Activated CD4-positive, alpha-beta T cell treated with anti-CD3 and anti-CD28 coated beads, Interleukin-2, Interleukin-6, amounts not matched to agents 100 ng/mL and 50 ng/mL, durations not matched to agents 16 hours and 8 hours (primary cell): Measurements from ENCODE around the gene DPH2.

Experiments
- DNase-seq: peaks from one replicate; pipeline ENCODE4 v3.0.0-alpha.2; 2020

DPH2 gene

DNA sequence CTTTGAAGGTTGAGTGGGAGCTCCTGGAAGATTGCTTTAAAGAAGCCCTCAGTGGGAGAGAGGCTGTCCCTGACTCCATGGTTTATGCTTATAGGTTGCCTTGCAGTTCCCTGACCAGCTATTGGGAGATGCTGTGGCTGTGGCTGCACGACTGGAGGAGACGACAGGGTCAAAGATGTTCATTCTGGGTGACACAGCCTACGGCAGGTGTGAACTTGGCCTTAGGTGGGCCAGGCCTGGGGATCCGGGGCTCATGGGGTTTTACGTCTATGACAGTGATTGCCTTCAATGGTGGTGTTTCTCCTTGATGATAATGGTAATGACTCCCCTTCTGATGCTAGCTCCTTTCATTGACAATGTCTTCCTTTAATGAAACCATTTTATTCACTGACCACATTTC lies 692 bp downstream of the DPH2 start:
- DNase-seq: no peak

- DNase-seq: no peak
Observed at GRCh38 chr1:43970911-43971310, 1.1 kb downstream of the DPH2 start.

DNA sequence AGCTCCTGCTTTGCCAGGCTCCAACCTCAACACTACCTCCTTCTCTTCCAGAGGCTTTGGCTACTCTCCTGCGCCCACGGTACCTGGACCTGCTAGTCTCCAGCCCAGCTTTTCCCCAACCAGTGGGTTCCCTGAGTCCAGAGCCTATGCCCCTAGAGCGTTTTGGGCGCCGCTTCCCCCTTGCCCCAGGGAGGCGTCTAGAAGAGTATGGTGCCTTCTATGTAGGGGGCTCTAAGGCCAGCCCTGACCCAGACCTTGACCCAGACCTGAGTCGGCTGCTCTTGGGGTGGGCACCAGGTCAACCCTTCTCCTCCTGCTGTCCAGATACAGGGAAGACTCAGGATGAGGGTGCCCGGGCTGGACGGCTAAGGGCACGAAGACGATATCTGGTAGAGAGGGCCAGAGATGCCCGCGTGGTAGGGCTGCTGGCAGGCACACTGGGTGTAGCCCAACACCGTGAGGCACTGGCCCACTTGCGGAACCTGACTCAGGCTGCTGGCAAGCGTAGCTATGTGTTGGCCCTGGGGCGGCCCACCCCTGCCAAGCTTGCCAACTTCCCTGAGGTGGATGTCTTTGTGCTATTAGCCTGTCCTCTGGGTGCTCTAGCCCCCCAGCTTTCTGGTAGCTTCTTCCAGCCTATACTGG lies 1.6 kb downstream of the DPH2 start:
- DNase-seq: no peak

DNA sequence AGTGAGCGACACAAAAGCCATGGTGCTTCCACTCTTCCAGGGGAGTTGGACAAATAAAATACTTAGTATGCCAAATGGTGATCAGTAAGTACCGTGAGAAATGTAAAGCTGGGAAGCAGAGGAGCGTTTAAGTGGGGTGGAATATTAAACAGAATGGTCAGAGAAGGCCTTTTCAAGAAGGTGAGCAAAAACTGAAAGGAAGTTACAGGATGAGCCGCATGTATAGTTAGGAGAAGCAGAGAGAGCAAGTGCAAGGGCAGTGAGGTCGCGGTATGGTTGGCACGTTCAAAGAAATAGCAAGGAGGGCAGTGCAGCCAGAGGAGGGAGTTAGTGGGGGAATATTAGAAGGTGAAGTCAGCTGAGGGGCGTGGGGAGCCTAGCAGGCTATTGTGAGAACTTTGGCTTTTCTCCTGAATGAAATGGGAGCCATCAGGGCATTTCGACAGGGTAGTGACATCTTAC lies 4.2 kb downstream of the DPH2 start:
- no peak for DNase-seq

- peak; percentile 96 for DNase-seq
Observed at GRCh38 chr1:43974443-43975248, 4.8 kb downstream of the DPH2 start, which contains the start of gene ATP6V0B. Gene ATP6V0B (plus strand): TSS chr1:43974960. CDS start chr1:43975041, 81 bp downstream.

DNA sequence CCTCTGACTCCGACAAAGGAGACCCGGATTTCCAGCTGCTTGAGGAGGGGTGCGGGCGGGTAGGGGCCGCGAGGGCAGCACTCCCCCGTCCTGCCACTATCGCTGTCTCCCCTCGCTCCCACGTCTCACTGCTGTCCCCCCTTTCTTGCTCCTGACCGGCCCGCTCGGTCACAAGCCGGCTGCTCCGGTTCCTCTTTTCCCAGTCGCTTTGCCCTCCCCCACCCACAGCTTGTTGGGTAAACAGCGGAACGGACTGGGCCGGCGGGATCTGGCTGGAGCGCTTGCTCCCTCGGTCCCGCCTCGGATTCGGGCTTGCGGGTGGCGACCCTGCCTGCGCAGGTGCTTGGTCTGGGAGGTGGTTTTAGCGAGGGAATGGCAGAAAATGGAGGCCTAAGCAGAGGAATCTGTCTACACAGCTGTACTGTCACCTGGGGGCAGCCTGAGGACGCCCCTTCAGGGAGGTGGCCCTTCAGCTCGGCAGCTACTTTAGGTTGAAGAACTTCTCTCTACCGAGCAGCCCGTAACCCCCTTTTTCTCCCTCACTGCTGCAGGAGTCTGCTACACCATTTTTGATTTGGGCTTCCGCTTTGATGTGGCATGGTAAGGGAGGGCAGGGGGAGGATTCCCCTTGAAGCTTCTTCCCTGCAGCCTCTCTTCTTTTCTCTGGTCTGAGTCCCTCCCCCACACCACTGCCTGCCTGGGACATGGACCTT lies 5.6 kb downstream of the DPH2 start:
- DNase-seq: peak; percentile 33

GRCh38 chr1:43976045-43976444 lies 6.2 kb downstream of the DPH2 start:
- DNase-seq: no peak

GRCh38 chr1:43976890-43977289 lies 7.1 kb downstream of the DPH2 start:
- no peak for DNase-seq

DNA sequence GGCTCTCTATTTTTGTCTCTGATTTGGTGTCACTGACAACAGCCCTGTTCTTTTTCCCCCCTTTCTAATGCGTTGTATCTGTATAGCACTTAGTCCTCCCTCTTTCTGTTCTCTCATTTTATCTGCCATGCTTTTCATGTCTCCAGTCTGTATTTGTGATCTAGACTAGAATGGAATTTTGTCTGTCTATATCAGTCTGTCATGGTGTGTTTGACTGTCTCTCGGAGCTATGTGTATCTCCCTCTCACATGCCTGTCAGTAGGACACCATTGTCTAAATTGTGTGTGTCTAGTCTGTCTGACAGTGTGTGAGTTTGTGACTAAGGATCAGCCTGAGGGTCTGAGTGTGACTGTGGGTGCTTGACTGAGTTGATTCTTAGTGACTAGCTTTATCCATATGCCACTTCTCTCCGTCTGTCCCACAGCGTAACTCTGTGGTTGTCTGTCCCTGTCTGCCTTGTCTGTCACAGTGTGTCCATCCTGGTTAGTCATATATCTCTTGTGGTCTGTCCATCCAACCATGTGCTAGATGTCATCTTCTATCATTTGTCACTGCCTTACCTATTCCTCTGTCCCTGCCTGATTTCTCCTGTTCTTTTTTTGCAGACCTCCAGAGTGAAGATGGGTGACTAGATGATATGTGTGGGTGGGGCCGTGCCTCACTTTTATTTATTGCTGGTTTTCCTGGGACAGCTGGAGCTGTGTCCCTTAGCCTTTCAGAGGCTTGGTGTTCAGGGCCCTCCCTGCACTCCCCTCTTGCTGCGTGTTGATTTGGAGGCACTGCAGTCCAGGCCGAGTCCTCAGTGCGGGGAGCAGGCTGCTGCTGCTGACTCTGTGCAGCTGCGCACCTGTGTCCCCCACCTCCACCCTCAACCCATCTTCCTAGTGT lies 7.8 kb downstream of the DPH2 start:
- DNase-seq: no peak

- DNase-seq: no peak
Observed at GRCh38 chr1:43978264-43978550, 8.4 kb downstream of the DPH2 start.

GRCh38 chr1:43978551-43979260 lies 8.9 kb downstream of the DPH2 start, which contains the start of gene B4GALT2:
Gene B4GALT2 (plus strand): TSS chr1:43979210. CDS start chr1:43981161, 1,951 bp downstream.
- peak; percentile 67 for DNase-seq

DNA sequence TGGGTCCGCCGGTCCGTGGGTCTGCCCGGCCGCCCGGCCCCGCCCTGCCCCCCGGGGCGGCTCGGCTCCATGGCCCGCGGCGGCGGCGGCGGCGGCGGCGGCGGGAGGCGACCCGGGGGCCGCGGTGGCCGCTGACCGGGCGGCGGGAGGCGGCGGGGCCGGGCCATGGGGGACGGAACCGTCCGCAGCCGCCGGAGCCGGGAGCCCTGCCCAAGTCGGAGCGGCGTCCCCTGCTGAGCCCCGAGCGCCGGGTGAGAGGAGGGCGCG lies 9.4 kb downstream of the DPH2 start:
- no peak for DNase-seq

DNA sequence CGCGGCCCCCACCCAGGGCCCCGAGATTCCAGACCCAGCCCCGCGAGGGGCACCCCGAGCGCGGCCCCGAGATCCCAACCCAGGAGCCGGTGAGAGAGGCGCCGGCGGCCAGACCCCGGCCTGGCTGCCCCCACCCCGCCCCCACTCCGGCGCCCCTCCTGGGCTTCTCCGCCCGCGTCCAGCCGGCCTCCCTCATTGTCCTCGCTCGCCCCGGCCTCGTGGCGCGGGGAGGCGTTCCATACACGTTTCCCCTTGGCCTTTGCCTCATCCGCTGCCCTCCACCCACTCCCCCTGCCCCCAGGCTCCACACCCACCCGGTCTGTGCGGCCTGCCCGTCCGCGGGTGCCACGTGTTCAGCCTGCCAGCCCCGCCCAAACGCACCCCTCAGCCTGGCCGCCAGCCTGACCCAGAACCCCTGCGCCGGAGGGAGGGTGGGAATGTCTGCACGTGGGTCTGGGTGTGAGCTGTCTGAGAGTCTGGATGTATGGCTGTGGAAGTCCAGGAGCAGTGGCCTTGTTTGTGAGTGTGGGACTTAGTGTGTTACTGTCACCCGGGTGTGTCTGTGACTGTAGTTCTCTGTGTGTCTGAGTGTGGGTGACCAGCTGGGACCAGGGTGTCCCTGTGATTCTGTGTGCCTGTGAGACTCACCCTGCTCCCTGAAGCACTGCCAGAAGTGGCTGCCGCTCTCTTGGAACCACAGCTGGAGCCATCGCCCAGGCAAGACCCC lies 9.9 kb downstream of the DPH2 start:
- DNase-seq: peak; percentile 73

GRCh38 chr1:43980255-43981134 lies 10.7 kb downstream of the DPH2 start:
- DNase-seq: no peak

GRCh38 chr1:43981135-43981491 lies 11.3 kb downstream of the DPH2 start:
- DNase-seq: no peak

DNA sequence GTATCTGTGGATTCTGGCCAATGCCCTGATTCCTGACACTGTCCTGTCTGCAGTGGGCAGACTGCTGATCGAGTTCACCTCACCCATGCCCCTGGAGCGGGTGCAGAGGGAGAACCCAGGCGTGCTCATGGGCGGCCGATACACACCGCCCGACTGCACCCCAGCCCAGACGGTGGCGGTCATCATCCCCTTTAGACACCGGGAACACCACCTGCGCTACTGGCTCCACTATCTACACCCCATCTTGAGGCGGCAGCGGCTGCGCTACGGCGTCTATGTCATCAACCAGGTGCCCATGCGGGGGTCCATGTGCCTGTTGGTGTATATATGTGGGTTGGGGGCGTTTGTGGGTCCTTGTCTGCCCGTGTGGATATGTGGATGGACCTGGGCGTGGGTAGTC lies 11.8 kb downstream of the DPH2 start:
- no peak for DNase-seq

DNA sequence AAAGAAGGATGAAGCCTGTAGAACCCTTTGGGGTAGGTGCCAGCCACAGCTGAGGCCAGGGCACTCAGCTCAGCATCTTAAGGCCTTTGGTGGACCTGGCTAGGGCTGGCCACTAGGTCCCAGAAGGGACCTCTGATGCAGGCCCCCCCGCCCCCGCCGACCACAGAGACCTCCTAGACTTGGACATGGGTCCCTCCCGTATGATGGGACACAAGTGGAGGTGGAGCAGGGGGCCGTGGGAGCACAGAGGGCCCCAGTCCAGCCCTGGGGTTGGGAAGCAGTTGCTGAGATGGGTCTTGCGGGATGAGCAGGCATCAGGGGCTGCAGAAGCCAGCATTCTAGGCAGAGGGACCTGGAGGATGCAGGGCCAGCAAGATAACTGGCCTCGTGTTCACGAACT lies 12.4 kb downstream of the DPH2 start:
- DNase-seq: no peak

DNA sequence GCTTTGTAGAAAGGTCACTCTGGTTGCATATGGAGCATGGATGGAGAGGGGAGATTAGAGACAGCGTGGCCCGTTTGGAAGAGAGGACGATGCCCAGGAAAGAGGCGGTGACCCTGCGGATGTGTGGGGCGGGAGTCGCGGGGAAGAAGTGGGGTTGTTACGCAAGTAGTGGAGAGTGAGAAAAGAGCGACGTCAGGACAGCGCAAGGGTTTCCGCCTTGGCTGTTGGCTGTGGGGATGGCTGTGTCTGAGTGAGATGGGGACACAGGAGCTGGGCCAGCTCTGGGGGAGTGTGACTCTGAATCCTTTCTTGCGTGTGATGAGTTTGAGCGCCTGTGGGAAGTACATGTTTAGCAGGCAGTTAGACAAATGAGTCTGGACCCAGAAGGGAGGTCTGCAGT lies 13.0 kb downstream of the DPH2 start:
- DNase-seq: no peak

DNA sequence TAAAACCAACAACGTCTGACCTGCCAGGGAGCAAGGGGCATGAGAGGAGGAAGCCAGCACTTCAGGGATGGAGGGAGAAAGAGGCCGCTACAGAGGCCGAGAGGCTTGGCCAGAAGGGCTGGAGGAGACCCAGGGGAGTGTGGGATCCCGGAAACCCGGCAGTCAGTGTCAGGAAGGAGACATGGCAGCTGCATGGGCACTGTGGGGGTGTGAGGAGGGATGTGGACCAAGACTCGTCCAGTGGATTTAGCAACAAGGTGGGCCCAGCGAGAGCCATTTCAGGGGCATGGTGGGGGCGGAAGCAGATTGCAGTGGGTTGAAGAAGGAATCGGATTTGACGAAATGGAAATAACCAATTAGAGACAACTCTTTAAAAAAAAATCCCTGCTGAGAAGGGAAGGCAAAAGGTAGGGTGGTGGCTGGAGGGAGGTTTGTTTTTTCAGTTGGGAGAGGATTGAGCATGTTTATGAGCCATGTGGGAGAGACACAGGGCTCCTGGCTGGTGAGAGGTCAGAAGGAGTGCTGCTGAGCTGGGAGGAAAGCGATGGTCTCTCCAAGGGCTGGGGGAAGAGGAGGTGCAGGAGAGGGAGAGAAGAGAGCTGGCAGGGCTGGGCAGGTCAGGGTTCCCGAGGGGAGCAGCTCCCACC lies 13.6 kb downstream of the DPH2 start:
- DNase-seq: no peak

GRCh38 chr1:43984855-43985254 lies 15.0 kb downstream of the DPH2 start:
- DNase-seq: no peak
